Retina (tissue), 1 donor: ENCODE measurements around the gene MPEG1.

ENCODE experiments used
- DNase-seq: peaks from one replicate; pipeline ENCODE4 v3.0.0-alpha.2; 2016

The MPEG1 gene, protein sequence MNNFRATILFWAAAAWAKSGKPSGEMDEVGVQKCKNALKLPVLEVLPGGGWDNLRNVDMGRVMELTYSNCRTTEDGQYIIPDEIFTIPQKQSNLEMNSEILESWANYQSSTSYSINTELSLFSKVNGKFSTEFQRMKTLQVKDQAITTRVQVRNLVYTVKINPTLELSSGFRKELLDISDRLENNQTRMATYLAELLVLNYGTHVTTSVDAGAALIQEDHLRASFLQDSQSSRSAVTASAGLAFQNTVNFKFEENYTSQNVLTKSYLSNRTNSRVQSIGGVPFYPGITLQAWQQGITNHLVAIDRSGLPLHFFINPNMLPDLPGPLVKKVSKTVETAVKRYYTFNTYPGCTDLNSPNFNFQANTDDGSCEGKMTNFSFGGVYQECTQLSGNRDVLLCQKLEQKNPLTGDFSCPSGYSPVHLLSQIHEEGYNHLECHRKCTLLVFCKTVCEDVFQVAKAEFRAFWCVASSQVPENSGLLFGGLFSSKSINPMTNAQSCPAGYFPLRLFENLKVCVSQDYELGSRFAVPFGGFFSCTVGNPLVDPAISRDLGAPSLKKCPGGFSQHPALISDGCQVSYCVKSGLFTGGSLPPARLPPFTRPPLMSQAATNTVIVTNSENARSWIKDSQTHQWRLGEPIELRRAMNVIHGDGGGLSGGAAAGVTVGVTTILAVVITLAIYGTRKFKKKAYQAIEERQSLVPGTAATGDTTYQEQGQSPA

DNA sequence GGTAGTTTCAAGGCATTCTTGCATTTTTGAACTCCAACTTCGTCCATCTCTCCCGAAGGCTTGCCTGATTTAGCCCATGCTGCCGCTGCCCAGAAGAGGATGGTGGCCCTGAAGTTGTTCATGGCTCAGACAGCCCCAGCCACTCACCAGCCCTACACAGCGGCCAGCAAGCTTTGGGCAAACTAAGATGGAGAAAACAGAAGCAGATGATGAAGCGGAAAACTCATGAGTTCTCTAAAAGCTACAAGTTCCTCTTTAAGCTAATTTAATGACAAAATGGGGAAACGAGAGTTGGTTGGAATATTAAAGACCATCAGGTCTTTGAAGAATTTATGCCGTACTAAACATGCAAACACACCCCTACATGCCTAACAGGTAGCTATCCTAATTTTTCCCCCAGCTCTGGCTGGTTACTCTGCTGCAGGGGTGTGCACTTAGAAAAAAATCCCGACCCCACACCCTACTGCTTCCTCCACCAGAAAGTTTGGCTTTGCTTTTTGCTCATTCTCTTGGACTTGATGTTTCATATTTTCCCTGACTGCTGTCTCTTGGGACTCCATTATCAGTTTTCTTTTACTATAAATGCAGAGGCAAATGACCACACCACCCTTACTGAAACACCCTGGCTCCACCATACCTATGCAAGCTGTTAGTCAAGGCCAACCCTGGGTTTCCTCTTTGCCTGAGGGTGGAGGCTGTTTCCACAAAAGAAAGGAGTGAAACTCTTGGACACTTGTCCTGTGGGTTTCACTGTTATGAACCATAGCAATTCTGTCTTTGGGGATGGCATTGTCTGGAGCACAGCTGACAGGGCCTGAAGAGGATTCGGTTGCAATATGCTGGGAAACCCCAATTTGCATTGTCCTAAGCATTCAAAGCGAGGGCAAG lies at the start of gene MPEG1:
Gene MPEG1, minus strand, starts transcription at position 184 of the 888 bp plus-strand sequence. Its CDS starts 62 bp downstream, at position 122.
- DNase-seq, result no peak

DNA sequence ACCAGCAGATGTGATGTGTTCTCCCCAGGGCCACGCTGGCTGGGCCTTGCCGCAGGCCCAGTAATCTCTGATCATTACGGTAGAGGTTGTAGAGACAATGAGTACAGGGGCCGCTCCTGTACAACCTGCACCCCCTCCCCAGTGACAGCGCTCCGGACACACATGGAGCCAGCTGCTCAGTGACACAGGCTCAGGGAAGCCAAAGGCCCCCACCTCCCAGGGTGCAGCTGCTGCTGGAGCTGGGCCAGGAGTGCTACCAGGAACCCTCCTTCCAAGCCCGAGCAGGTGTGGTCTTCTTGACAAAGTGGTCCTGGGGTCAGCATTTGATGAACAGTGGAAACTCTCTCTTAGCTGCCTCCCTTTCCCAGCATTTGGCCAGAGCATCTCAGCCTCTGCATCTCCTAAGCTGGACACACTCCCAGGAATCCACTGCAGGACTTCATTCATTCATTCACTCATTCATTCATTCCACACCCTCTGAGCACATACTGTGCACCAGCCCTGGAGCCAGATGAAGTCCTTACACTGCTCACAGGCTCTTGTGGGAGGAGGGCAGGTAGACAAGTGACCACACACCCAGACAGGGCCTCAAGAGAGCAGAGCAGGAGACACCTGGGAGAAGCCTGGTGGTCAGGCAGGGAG lies 49.6 kb upstream of the MPEG1 start:
- DNase-seq, result no peak

DNA sequence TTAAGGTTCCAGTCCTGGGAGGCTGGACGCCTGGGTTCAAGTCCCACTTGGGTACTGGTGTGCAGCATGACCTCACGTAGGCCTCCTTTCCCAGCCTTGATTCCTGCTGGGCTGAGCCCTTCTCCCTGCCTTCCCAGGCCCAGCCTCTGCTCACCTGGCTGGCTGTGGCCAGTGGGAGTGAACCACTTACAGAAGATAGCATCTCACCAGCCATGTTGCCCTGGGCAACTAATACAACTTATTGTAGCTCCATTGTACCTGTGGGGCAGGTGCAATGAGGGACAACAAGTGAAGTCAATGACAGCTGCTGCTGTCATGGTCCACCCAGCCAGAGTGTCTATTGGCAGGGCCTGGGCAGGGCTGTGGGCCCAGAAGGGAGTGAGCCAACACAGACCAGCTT lies 48.4 kb upstream of the MPEG1 start:
- DNase-seq, result no peak

DNA sequence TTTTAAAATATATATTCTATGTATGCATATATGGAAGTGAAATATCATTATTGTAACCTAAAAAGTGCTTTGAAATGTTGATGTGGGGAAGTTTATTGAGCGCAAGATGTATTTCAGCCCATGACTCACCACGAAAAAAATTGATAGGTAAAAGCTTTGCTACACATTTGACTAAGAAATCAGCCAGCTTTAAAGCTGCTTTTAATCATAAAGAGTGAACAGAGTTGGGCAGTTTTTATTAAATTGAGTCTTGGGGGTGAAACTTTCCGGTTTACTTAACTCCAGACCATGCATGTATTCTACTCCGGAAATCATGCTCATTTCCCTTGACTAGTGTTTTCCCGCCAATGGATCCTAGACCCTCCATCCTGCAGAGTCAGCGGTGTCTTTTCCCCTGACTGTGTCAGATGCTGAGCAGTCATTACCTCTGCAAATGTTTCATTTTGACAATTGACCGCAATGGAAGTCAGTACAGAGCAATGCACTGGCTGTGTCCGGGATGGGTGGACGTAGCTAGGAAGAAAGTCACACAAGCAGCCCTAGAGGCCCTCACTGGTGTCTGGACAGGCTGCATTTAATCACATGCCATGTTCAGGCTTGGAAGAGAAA lies 47.2 kb upstream of the MPEG1 start:
- DNase-seq, result no peak

DNA sequence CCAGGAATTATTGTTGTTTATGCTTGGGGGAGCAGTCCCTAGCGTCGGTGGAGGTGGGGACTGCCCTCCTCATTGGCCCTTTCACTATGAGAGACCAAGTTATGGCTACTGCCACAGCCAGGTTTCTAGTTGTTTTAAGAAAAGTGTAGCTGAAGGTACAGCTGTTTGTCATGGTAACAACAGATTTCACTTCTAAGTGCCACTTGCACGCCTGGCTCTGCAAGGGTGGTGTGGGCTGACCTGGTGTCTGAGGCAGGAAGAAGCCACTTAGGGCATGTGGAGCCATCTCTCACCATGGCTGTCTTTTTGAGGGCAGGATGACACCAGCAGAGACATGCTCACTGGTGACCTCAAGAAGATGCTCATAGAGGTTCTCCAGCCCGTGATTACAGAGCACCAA lies 46.3 kb upstream of the MPEG1 start:
- DNase-seq, result no peak

DNA sequence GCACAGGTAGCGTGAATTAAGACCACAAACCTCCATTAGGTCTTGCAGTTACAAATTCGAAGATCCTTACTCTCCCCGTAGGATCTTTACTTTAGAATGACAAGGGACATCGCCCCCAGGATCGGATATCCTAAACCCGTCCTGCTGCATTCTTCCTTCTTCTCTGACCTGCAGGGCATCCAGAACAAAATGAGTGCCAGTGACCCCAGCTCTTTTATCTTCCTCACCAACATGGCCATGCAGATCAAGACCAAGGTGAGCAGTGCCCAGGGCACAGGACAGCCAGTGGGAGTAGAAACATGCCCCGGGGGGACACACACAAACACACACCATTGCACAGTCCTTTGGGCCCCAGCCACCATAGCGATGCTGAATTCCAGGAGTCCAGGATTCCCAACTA lies 42.6 kb upstream of the MPEG1 start:
- no peak for DNase-seq

DNA sequence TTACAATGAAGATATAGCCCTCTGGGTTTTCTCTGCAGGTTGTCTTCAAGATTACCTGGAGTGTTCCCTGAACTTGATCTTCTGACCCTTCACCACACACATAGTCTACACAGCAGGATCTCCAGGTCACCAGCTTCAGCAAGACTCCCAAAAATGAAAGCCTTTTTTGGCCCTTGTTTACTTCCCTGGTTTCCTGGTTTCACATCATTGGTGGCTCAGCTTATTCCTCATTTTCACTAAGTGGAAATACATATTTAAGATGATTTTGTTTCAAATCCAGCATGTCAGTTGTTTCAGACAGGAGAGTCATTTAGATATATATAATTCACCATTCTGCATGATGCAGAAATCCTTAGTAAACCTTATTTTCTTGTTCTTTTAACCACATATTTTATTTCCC lies 41.6 kb upstream of the MPEG1 start:
- no peak for DNase-seq

DNA sequence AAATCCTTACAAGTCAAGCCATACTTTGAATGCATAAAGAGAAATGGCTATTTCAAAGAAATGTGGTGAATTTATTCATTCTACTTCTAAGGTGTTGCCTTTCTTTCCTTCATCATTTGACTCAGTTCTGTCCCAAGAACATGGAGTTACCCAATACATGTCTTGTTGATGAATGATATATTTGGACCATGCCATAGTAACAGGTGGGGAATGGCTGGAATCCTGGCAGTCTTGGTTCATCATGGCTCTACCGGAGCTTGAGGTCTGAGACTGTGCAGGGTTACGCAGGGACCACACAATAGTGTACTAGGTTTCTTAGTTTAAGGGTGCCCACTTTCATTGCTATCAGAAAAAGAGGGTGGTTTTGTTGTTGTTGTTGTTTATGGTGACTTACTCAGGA lies 40.3 kb upstream of the MPEG1 start:
- DNase-seq, result no peak

DNA sequence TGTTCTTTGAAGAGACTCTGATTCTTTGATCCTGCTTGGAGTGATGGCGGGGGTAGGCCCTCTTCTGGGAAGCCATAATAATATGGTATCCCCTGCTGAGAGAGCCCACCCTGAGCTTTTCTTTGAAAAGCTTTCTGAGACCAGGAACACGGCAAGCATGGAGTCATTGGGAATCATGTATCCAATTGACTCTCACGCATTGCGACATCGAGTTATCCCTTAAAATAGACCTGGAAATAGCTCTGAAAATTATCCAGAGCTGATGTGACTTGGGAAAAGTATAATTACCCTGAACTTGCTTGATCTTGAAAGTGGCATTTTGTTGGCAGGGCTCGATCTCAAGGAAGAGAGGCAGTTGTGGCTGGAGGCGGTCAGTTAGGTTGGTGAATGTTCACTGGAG lies 36.8 kb upstream of the MPEG1 start:
- DNase-seq, result no peak

DNA sequence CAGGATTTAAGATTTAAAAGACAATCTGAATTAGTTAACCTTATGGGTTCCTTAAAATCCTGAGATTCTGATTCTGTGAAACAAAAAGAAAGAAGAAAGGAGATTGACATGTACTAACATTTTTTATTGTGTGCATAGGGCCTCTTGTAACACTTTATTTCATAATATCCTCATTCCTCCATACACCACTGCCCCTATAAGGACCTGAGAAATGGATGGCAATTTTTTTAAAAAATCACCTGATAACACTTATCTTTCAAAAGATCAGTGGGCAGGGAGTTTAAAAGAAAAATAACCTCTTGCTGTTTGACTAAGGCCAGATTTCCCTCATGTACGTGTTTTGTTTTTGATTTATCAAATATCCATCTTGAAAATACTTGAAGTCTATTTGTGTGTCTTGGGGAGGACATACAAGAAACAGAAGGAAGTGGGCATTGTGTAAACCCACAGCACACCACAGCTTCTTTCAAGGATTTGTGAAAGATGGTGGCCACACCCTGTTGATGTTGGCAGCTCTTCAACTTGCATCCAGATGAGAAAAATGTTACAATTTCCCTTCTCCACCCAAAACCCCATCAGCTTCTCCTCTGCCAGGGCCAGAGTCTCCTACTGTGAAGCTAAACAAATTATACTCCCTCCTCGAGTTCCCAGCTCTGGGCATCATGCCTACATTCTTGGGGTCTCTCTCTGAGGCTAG lies 35.0 kb upstream of the MPEG1 start:
- no peak for DNase-seq

DNA sequence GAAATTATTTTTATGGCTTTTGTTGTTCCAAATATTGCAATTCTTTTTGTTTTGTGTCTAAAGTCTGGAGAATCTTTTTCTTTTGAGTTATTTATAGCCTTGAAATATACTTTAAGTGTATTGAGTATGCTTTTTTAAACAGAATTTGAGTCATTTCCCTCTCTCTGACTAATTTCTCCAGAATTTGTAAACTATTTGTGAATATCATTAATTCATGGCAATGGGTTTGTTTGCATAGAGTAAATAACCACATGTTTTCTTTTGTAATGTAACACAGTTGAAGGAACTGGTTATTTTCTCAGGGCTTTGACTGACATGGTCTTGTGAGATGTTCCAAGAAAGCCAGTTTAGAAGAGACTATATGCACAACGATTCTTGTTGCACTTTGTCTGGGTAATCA lies 30.9 kb upstream of the MPEG1 start:
- DNase-seq, result no peak

DNA sequence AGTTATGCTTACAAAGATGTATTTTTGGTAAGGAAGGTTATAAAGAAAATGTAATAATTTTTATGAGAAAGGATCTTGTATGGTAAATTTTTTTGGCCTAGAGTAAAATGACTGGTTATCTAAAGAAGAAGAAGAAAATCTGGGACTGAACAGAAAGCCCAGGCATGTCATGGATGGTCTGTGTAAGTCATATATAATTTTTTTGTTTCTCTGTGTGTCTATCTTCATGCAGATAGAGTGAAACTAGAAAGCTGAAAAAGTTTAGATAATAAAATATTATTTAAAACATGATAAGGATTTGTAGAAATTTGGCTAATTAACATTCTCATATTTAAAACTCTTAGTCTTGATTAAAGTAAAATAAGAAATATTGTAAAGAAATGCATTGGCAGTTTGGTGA lies 27.6 kb upstream of the MPEG1 start:
- DNase-seq, result no peak

DNA sequence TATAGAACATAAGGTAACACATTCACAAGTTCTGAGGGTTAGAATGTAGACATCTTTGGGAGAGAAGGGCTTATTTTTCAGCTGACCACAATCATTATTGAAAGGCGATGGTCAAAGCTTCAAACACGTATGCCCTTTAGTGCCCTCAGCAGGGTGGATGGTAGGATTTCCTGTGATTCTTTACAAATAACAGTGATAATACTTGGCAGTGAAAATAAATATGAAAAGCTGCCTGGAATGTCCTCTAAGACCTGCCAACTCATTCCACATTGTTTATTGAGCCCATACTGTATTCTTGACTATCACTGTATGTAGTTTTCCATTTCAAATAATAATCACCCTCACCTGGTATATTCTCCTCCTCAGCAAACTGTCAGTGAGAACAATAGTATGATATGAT lies 13.7 kb upstream of the MPEG1 start:
- no peak for DNase-seq

DNA sequence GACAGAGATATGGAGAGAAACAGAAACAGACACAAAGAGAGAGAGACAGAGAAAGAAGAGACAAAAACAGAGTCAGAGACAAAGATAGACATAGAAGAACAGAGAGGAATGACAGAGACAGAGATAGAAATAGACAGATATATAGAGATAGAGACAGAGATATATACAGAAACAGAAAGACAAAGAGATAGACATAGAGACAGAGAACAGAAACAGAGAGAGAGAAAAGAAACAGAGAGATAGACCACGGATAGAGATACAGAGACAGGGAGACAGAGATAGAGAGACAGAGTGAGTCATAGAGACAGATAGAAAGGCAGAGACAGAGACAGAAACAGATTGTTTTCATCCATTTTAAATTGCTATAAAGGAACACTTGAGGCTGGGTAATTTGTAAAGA lies 12.3 kb upstream of the MPEG1 start:
- no peak for DNase-seq

DNA sequence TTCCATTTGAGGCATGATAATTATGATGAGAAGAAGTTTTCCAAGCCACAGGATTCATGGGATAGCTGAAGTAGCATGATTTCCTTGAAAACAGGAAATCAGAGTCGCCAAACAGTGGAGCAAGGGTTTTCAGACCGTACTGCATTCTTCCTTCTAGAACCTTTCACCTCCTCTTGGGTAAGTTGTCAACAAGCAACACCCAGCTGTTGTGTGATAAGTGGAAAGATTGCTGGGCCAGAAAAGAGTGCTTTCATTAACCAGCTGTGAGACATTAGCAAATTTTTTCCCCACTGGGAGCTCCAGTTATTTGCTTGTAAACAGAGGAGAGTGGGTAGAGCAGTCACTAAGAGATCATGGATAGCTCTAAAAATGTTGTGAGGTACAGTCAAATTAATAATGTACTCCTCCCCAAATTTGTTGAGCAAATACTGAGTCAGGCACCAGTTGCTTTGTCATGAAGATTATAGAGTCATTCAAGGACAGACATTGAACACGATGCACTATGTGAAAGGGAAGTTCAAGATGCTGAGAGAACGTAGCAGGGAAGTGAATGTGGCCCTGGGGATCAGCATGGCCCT lies 11.7 kb upstream of the MPEG1 start:
- no peak for DNase-seq

DNA sequence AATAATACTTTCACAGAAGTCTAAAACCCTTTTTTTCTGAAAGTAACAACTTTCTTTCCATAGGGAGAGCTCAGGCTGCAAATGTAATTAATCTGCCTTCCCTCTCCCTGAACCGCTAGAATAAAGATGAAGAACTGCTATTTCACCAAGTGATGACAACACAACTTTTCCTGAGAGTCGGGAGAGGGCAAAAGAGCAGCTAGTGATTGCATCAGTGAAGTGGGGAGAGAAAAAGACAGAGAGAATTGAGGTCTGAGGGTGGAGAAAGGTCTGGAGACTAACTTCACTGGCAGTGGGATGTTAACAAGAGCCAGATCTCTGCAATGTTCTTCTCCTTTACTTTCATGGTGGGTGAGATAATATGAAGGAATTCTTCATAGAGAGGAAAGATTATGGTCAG lies 10.9 kb upstream of the MPEG1 start:
- DNase-seq, result no peak

DNA sequence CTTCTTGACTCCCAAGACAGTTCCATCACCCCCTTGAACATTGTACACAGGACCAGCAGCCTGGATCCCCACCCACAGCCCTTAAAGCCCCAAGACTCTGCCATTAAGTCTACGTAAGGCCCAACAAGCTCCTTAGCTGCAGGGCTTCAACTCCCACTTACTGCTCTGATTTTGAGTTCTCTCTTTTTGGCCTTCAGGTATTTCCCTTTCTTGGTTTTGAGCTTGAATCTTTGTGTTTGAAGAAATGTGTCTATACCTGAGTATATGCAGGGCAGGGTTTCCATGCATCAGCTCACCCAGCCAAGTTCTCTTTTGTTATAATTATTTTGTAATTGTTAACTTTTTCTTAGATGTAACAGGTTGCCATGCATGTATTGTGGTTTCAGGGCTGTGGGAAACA lies 10.4 kb upstream of the MPEG1 start:
- DNase-seq, result no peak

DNA sequence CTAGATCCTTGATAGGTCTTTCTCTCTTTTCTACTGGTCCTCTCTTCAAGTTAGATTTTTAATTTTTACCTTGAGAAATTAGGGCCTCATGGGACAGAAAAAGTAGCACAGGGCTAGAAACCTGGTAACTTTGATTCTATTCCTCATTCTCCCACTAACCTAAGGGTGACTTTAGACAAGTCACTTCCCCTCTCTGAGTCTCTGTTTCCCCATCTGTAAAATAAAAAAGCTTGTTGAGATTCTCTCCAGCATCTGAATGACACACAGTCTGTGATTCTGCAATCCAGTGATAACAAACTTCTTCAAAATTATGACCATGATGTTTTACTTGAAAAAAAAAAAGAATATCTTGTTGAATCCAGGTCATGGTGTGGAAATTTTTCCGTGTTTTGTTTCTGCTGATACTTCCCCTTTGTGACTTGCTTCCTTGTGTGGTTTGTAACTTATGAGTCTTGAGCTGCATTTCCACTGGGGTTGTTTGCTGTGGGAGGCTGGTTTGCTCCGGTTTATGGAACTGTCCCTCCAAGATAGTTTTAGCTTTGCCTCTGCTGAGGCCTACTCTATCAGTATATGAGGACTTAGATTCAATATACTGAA lies 9.8 kb upstream of the MPEG1 start:
- no peak for DNase-seq

DNA sequence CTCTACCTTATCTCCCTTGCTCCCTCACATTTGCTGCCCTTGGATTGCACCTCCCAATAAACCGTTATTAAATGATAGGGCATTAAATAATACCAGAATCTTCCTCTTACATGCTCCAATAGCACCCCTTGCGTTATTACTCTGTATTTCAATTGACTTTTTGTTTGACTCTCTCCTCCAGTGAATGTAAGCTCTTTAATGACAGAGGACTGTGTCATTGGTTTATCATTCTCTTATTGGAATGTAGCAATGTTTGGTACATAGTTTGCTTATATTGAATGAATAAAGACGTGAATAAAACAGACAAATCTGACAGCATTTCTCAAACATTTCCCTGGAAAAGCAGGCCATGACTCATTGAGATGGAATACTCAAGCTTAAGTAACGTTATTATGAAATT lies 8.7 kb upstream of the MPEG1 start:
- no peak for DNase-seq

DNA sequence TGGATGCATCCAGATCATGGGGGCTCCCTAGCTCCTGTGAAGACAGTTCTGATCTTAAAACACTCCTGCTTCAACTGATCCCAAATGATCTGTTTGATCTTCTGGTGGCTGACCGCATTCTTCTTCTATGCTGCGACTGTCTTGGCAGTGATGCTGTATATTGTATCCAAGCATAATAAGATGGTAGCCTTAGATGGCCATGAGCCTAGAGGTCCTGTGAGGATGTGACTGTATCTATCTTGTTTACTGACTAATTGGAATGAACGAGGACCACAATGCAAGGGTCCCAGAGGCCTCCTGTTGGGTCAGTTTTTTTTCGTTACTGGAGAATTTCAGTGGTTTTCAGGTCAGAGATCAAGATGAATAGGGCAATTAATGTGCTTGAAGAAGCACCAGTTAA lies 7.1 kb upstream of the MPEG1 start:
- DNase-seq, result no peak

DNA sequence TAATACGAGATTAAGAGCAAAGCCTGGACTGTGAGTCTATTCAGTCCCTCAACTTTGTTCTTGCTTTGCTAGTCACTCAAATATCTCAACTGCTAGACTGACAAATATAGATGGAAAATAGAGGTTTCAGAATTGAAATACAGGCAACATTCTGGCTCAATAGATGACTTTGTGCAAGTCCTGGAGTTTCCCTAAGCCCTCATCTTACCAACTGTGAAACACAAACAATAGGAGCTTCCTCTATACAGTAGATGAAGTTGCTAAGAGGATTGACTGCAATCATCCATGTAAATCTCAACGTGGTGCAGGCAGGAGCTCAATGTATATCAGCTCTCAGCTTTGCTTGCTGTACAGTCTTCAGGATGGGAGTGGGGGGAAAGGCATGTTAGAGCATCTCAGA lies 6.2 kb upstream of the MPEG1 start:
- DNase-seq, result no peak
